ENCODE results near the gene SELE.

GRCh38 chr1:169722779-169723178 lies 11.1 kb downstream of the SELE start:
- TF ChIP-seq CTCF (IDR thresholded peaks at IDR 0.05) (no peak), POLR2A (IDR thresholded peaks at IDR 0.05) (no peak), EP300 (IDR thresholded peaks at IDR 0.05) (no peak)

Measured in ovary (tissue), 3 donors.